HEK293 (cell line): ENCODE results near the gene PRUNE1.

ENCODE experiments used
- CTCF ChIP-seq: fragments of 450-650 bp; formaldehyde crosslinking; IDR thresholded peaks from 2 replicates; pipeline ENCODE4 v1.5.1; 2016; ENCODE audit warnings: missing biosample characterization, missing genetic modification characterization
- REPIN1 ChIP-seq: fragments of 450-650 bp; formaldehyde crosslinking; IDR thresholded peaks from 2 replicates; pipeline ENCODE4 v1.5.1; 2017; ENCODE audit warnings: missing biosample characterization, missing genetic modification characterization, low read depth
- REST ChIP-seq: fragments of 450-650 bp; formaldehyde crosslinking; IDR thresholded peaks from 2 replicates; pipeline ENCODE4 v1.5.1; 2016; ENCODE audit warnings: missing biosample characterization, missing genetic modification characterization
- YY1 ChIP-seq: fragments of 450-650 bp; formaldehyde crosslinking; IDR thresholded peaks from 2 replicates; pipeline ENCODE4 v1.5.1; 2018; ENCODE audit warnings: missing biosample characterization, missing genetic modification characterization
- ZBTB10 ChIP-seq: fragments of 450-650 bp; formaldehyde crosslinking; IDR thresholded peaks from 2 replicates; pipeline ENCODE4 v1.5.1; 2016; ENCODE audit warnings: missing biosample characterization, missing genetic modification characterization
- ZBTB21 ChIP-seq: fragments of 450-650 bp; formaldehyde crosslinking; IDR thresholded peaks from 2 replicates; pipeline ENCODE4 v1.5.1; 2017; ENCODE audit warnings: missing biosample characterization, missing genetic modification characterization
- ZNF140 ChIP-seq: fragments of 450-650 bp; formaldehyde crosslinking; IDR thresholded peaks from 2 replicates; pipeline ENCODE4 v1.5.1; 2016; ENCODE audit warnings: missing biosample characterization, missing genetic modification characterization
- ZNF157 ChIP-seq: fragments of 450-650 bp; formaldehyde crosslinking; IDR thresholded peaks from 2 replicates; pipeline ENCODE4 v1.5.1; 2016; ENCODE audit warnings: missing biosample characterization, missing genetic modification characterization
- ZNF341 ChIP-seq: fragments of 450-650 bp; formaldehyde crosslinking; IDR thresholded peaks from 2 replicates; pipeline ENCODE4; 2016; ENCODE audit warnings: low read depth, missing biosample characterization, missing genetic modification characterization
- ZNF596 ChIP-seq: fragments of 450-650 bp; IDR thresholded peaks from 2 replicates; pipeline ENCODE4 v1.5.0; 2018; ENCODE audit warnings: missing biosample characterization, mild to moderate bottlenecking, missing genetic modification characterization, moderate library complexity
- ZNF747 ChIP-seq: fragments of 450-650 bp; formaldehyde crosslinking; IDR thresholded peaks from 2 replicates; pipeline ENCODE4 v1.5.1; 2016; ENCODE audit warnings: missing biosample characterization, missing genetic modification characterization
- ZNF776 ChIP-seq: fragments of 450-650 bp; formaldehyde crosslinking; IDR thresholded peaks from 2 replicates; pipeline ENCODE4 v1.5.0; 2017; ENCODE audit warnings: missing biosample characterization, missing genetic modification characterization, borderline replicate concordance
- ZSCAN4 ChIP-seq: fragments of 450-650 bp; formaldehyde crosslinking; IDR thresholded peaks from 2 replicates; pipeline ENCODE4 v1.5.1; 2017; ENCODE audit warnings: missing biosample characterization, missing genetic modification characterization
- TF ChIP-seq, protein P1 (sequence below): fragments of 450-650 bp; formaldehyde crosslinking; IDR thresholded peaks from 2 replicates; pipeline ENCODE4 v1.5.1; 2016; ENCODE audit warnings: missing biosample characterization, missing genetic modification characterization

DNA sequence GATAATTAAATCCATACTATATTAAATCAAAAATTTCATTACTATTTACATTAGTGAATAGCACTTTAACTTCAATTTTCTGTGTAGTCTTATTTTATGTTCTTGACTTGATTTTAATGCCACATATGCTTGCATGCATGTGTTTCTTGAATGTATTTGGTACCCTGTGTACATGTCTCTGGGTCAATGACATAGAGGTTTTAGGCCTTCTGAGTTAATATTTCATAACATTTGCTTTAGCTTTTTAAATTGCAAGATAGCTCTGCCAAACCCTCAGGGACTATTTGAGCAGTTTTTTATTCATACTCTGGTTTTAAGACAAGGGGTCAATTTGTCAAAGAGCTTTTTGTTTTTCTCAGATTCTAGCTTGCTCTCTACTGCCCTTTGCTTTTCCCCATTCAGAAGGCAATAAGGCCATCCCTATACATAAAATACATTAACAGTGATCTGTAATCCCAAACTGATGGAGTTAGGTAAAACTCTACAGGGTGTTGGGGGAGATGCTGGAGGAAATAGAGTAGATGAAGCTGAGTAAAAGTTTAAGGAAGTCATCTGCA, 56.9 kb downstream of the PRUNE1 start:
- TF ChIP-seq ZNF341 (tag by site-specific recombination) (no peak), YY1 (tag by site-specific recombination) (no peak), ZBTB21 (tag by site-specific recombination) (no peak), ZNF157 (tag by site-specific recombination) (no peak), ZNF747 (tag by site-specific recombination) (no peak), ZBTB10 (tag by site-specific recombination) (no peak), REPIN1 (tag by site-specific recombination) (no peak), ZNF596 (tag by site-specific recombination) (no peak), CTCF (tag by site-specific recombination) (no peak), ZNF140 (tag by site-specific recombination) (no peak), ZNF776 (tag by site-specific recombination) (no peak), REST (tag by site-specific recombination) (no peak), ZSCAN4 (tag by site-specific recombination) (no peak)
- TF ChIP-seq, protein P1, sequence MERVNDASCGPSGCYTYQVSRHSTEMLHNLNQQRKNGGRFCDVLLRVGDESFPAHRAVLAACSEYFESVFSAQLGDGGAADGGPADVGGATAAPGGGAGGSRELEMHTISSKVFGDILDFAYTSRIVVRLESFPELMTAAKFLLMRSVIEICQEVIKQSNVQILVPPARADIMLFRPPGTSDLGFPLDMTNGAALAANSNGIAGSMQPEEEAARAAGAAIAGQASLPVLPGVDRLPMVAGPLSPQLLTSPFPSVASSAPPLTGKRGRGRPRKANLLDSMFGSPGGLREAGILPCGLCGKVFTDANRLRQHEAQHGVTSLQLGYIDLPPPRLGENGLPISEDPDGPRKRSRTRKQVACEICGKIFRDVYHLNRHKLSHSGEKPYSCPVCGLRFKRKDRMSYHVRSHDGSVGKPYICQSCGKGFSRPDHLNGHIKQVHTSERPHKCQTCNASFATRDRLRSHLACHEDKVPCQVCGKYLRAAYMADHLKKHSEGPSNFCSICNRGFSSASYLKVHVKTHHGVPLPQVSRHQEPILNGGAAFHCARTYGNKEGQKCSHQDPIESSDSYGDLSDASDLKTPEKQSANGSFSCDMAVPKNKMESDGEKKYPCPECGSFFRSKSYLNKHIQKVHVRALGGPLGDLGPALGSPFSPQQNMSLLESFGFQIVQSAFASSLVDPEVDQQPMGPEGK, result no peak
